ENCODE results near the gene COG1. TPM values are rescaled to one million over a fixed set of nuclear protein-coding genes. Genes with fewer than 3 reads are reported as not detected.
A peak's percentile ranks its signal among the peaks of the same experiment; 100 is the strongest.

The COG1 gene
- total RNA-seq, 2 donors from 2014 or later = 32.1 to 34.1 TPM

- no peaks in the 10 kb centered on the region for H3K36me3 ChIP-seq
- no peaks in the 10 kb centered on the region for H3K27me3 ChIP-seq (replicated peaks; ENCODE audit: insufficient read depth)
- H3K27ac ChIP-seq = no peak overlapping the region
- no peaks in the 10 kb centered on the region for H3K4me1 ChIP-seq (ENCODE audit: control insufficient read depth in 1 of 2, low read depth in 2 of 2)
- H3K4me3 ChIP-seq = no peak overlapping the region
- TF ChIP-seq, protein P1, sequence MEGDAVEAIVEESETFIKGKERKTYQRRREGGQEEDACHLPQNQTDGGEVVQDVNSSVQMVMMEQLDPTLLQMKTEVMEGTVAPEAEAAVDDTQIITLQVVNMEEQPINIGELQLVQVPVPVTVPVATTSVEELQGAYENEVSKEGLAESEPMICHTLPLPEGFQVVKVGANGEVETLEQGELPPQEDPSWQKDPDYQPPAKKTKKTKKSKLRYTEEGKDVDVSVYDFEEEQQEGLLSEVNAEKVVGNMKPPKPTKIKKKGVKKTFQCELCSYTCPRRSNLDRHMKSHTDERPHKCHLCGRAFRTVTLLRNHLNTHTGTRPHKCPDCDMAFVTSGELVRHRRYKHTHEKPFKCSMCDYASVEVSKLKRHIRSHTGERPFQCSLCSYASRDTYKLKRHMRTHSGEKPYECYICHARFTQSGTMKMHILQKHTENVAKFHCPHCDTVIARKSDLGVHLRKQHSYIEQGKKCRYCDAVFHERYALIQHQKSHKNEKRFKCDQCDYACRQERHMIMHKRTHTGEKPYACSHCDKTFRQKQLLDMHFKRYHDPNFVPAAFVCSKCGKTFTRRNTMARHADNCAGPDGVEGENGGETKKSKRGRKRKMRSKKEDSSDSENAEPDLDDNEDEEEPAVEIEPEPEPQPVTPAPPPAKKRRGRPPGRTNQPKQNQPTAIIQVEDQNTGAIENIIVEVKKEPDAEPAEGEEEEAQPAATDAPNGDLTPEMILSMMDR (IDR thresholded peaks at IDR 0.05) = no peak
- ATAC-seq (ENCODE audit: insufficient number of reproducible peaks, low FRiP score, low read depth) = no peak
- H3K9me3 ChIP-seq = no peaks in the 10 kb centered on the region
- DNase-seq (ENCODE audit: low spot score) = no peak
Observed at GRCh38 chr17:73151916-73152632, 40.8 kb upstream of the COG1 start.

GRCh38 chr17:73155410-73156165 lies 37.3 kb upstream of the COG1 start:
- H3K9me3 ChIP-seq = no peaks in the 10 kb centered on the region
- ATAC-seq (ENCODE audit: insufficient number of reproducible peaks, low FRiP score, low read depth) = no peak
- no peaks in the 10 kb centered on the region for H3K27me3 ChIP-seq (replicated peaks; ENCODE audit: insufficient read depth)
- peak overlapping the region; percentile 39 for H3K4me3 ChIP-seq
- H3K4me1 ChIP-seq (ENCODE audit: control insufficient read depth in 1 of 2, low read depth in 2 of 2) = no peaks in the 10 kb centered on the region
- no peak for DNase-seq (ENCODE audit: low spot score)
- H3K27ac ChIP-seq = no peak overlapping the region
- no peaks in the 10 kb centered on the region for H3K36me3 ChIP-seq
- TF ChIP-seq, protein P1 (IDR thresholded peaks at IDR 0.05) = no peak

DNA sequence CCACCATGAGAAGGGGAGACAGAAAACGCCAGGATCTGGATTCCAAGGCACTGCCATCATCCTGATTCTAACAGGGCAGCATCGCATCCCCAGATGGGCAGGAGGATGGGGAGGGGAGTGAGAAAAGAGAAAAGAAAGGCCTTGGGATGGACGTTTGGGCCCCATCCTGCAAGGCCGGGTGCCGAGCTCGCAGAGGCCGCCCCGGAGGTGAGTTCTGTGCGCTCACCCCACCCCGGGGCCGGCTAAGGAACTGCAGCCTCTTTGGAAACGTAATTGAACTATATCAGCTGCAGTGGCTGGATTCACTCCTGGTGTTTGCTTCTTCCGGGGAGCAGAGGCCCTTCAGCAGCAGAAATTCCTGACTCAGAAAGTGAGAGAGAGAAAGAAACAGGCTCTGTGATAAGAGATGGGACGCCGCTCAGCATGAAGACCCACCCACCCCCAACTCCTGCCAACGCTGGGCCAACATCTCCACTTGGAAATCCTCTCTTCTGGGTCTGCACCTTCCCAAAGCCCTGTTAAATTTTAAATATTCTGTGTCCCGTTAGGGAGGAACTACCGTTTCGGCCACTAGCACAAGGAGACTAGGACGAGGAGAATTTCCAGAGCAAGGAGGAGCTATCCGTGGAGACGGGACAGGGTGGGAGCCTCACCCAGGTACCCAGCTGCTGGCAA lies 36.6 kb upstream of the COG1 start:
- Histone ChIP-seq H3K9me3 (no peaks in the 10 kb centered on the region), H3K36me3 (no peaks in the 10 kb centered on the region), H3K4me1 (ENCODE audit: control insufficient read depth in 1 of 2, low read depth in 2 of 2) (no peaks in the 10 kb centered on the region), H3K4me3 (peak overlapping the region; percentile 39), H3K27me3 (replicated peaks; ENCODE audit: insufficient read depth) (no peaks in the 10 kb centered on the region), H3K27ac (no peak overlapping the region)
- no peak for ATAC-seq (ENCODE audit: insufficient number of reproducible peaks, low FRiP score, low read depth)
- TF ChIP-seq, protein P1 (IDR thresholded peaks at IDR 0.05) = peak; percentile 80
- no peak for DNase-seq (ENCODE audit: low spot score)

DNA sequence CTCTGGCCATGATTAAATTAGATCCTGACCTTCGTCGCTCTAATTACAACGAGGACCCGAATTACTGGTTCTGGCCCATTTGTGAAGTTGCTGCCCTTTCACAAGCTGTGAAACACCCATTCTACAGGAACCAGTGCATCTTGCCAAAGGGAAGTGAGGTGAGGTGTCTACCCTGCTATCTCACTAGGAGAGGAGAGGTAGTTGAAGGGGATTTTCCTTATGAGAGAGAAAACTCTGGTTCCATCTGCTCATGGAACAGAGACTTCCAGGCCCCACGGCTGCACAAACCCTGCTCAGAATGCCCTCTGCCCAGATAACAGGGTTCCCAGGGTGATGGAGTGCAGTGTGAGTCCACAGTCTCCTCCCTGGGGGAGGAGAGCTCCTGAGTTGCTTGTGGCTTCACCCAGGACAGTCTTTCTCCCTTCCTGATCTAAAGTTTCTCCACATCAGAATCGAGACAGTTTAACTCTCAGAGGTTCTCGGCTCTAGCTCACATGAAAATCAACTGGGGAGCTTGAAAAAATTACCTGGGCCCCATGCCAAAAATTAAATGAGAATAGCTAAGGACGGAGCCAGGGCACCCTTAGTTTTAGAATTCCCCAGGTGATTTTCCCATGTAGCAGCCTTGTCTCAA lies 35.9 kb upstream of the COG1 start:
- no peak for DNase-seq (ENCODE audit: low spot score)
- H3K9me3 ChIP-seq = no peaks in the 10 kb centered on the region
- no peaks in the 10 kb centered on the region for H3K4me1 ChIP-seq (ENCODE audit: control insufficient read depth in 1 of 2, low read depth in 2 of 2)
- no peak overlapping the region for H3K4me3 ChIP-seq
- no peaks in the 10 kb centered on the region for H3K36me3 ChIP-seq
- no peaks in the 10 kb centered on the region for H3K27me3 ChIP-seq (replicated peaks; ENCODE audit: insufficient read depth)
- H3K27ac ChIP-seq = no peak overlapping the region
- no peak for ATAC-seq (ENCODE audit: insufficient number of reproducible peaks, low FRiP score, low read depth)
- TF ChIP-seq, protein P1 (IDR thresholded peaks at IDR 0.05) = no peak

DNA sequence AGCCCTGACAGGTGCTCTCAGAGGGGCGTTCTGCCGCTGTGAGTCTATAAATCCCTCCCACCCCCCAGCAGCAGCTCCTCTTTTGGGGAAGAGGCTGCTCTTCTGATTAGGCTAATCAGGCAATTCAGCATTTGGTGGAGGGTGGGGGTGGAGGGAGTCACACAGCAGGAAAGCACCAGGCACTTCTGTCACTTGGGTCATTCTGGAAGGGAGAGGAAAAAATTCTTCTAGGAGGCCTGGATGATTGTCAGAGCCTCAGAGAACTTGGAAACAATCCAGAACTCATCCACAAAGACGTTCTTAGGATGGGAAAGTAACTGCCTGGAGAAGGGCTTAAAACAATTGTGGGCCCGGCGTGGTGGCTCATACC lies 35.3 kb upstream of the COG1 start:
- no peak for ATAC-seq (ENCODE audit: insufficient number of reproducible peaks, low FRiP score, low read depth)
- H3K27me3 ChIP-seq (replicated peaks; ENCODE audit: insufficient read depth) = no peaks in the 10 kb centered on the region
- TF ChIP-seq, protein P1 (IDR thresholded peaks at IDR 0.05) = no peak
- H3K4me3 ChIP-seq = no peak overlapping the region
- no peaks in the 10 kb centered on the region for H3K9me3 ChIP-seq
- H3K27ac ChIP-seq = no peak overlapping the region
- H3K4me1 ChIP-seq (ENCODE audit: control insufficient read depth in 1 of 2, low read depth in 2 of 2) = no peaks in the 10 kb centered on the region
- DNase-seq (ENCODE audit: low spot score) = no peak
- H3K36me3 ChIP-seq = no peaks in the 10 kb centered on the region
